Muscle layer of colon (tissue), 2 donors: ENCODE data around the gene PRR36.
A peak's percentile ranks its signal among the peaks of the same experiment; 100 is the strongest.

Experiments used
- H3K27ac ChIP-seq: one replicate; pipeline ENCODE4 v1.7.0; 2013; ENCODE audit warnings: low read depth, mild to moderate bottlenecking, low read length, moderate library complexity
- H3K27me3 ChIP-seq, 2 donors: one replicate each; pipeline ENCODE4 v1.7.0; 2013; ENCODE audit warnings: low read length in 2 of 2, mild to moderate bottlenecking in 2 of 2; ENCODE audit not compliant: insufficient read depth in 2 of 2, control insufficient read depth in 1 of 2
- H3K36me3 ChIP-seq: one replicate; pipeline ENCODE4 v1.7.0; 2013; ENCODE audit warnings: mild to moderate bottlenecking, low read length; ENCODE audit not compliant: insufficient read depth
- H3K4me1 ChIP-seq: one replicate; pipeline ENCODE4 v1.7.0; 2013; ENCODE audit warnings: mild to moderate bottlenecking, low read length; ENCODE audit not compliant: insufficient read depth
- H3K4me3 ChIP-seq, 2 donors: one replicate each; pipeline ENCODE4 v1.7.0; 2013; ENCODE audit warnings: low read length in 2 of 2, low read depth in 1 of 2, mild to moderate bottlenecking in 1 of 2, moderate library complexity in 1 of 2
- H3K9ac ChIP-seq: one replicate; pipeline ENCODE4 v1.7.0; 2013; ENCODE audit warnings: low read length
- H3K9me3 ChIP-seq: one replicate; pipeline ENCODE4 v1.7.0; 2013; ENCODE audit warnings: mild to moderate bottlenecking, low read length
- donor health status: abdominal sarcoma.
- donor health status: Adenocarcinoma of cecum.

PRR36 gene

GRCh38 chr19:7911508-7912143, 37.4 kb upstream of the PRR36 start:
- Histone ChIP-seq H3K27ac (no peak overlapping the region), H3K27me3 (peaks cover 12 to 29% of the 10 kb centered on the region in 2 donors), H3K9ac (no peak overlapping the region), H3K4me3 (no peak overlapping the region), H3K4me1 (peaks cover 5% of the 10 kb centered on the region), H3K36me3 (peaks cover 26% of the 10 kb centered on the region), H3K9me3 (no peaks in the 10 kb centered on the region)

- Histone ChIP-seq H3K4me3 (no peak overlapping the region), H3K9me3 (no peaks in the 10 kb centered on the region), H3K4me1 (peaks cover 6% of the 10 kb centered on the region), H3K36me3 (peaks cover 26% of the 10 kb centered on the region), H3K9ac (no peak overlapping the region), H3K27ac (no peak overlapping the region), H3K27me3 (peaks cover 6 to 19% of the 10 kb centered on the region in 2 donors)
Observed at GRCh38 chr19:7910321-7911161, 36.4 kb upstream of the PRR36 start.

GRCh38 chr19:7909471-7910067, 35.4 kb upstream of the PRR36 start:
- Histone ChIP-seq H3K9ac (no peak overlapping the region), H3K27me3 (peaks cover 0 to 9% of the 10 kb centered on the region in 2 donors), H3K9me3 (no peaks in the 10 kb centered on the region), H3K36me3 (peaks cover 26% of the 10 kb centered on the region), H3K4me3 (no peak overlapping the region), H3K27ac (no peak overlapping the region), H3K4me1 (peaks cover 16% of the 10 kb centered on the region)

GRCh38 chr19:7908742-7909461, 34.7 kb upstream of the PRR36 start:
- H3K27me3 ChIP-seq: peaks cover 0 to 3% of the 10 kb centered on the region in 2 donors
- peaks cover 20% of the 10 kb centered on the region for H3K4me1 ChIP-seq
- no peak overlapping the region for H3K4me3 ChIP-seq
- peaks cover 26% of the 10 kb centered on the region for H3K36me3 ChIP-seq
- H3K27ac ChIP-seq: no peak overlapping the region
- no peak overlapping the region for H3K9ac ChIP-seq
- no peaks in the 10 kb centered on the region for H3K9me3 ChIP-seq

GRCh38 chr19:7908078-7908699, 34.0 kb upstream of the PRR36 start:
- no peak overlapping the region for H3K27ac ChIP-seq
- H3K9me3 ChIP-seq: no peaks in the 10 kb centered on the region
- peaks cover 22% of the 10 kb centered on the region for H3K4me1 ChIP-seq
- H3K36me3 ChIP-seq: peaks cover 26% of the 10 kb centered on the region
- no peaks in the 10 kb centered on the region for H3K27me3 ChIP-seq
- no peak overlapping the region for H3K4me3 ChIP-seq
- no peak overlapping the region for H3K9ac ChIP-seq

GRCh38 chr19:7907544-7907943, 33.4 kb upstream of the PRR36 start:
- H3K4me1 ChIP-seq: peaks cover 28% of the 10 kb centered on the region
- no peak overlapping the region for H3K4me3 ChIP-seq
- H3K9ac ChIP-seq: no peak overlapping the region
- no peak overlapping the region for H3K27ac ChIP-seq
- no peaks in the 10 kb centered on the region for H3K27me3 ChIP-seq
- H3K36me3 ChIP-seq: peaks cover 26% of the 10 kb centered on the region
- no peaks in the 10 kb centered on the region for H3K9me3 ChIP-seq

GRCh38 chr19:7907122-7907521, 32.9 kb upstream of the PRR36 start:
- H3K4me3 ChIP-seq: no peak overlapping the region
- peaks cover 25% of the 10 kb centered on the region for H3K36me3 ChIP-seq
- H3K27ac ChIP-seq: no peak overlapping the region
- peaks cover 30% of the 10 kb centered on the region for H3K4me1 ChIP-seq
- H3K27me3 ChIP-seq: no peaks in the 10 kb centered on the region
- no peaks in the 10 kb centered on the region for H3K9me3 ChIP-seq
- no peak overlapping the region for H3K9ac ChIP-seq

- H3K9ac ChIP-seq: no peak overlapping the region
- no peaks in the 10 kb centered on the region for H3K9me3 ChIP-seq
- H3K4me3 ChIP-seq: no peak overlapping the region
- peaks cover 12% of the 10 kb centered on the region for H3K36me3 ChIP-seq
- H3K27me3 ChIP-seq: no peaks in the 10 kb centered on the region
- H3K4me1 ChIP-seq: peaks cover 30% of the 10 kb centered on the region
- no peak overlapping the region for H3K27ac ChIP-seq
Observed at GRCh38 chr19:7905859-7906258, 31.7 kb upstream of the PRR36 start.

- Histone ChIP-seq H3K9me3 (no peaks in the 10 kb centered on the region), H3K4me1 (peaks cover 30% of the 10 kb centered on the region), H3K9ac (peak overlapping the region; percentile 61), H3K27me3 (no peaks in the 10 kb centered on the region), H3K36me3 (peaks cover 6% of the 10 kb centered on the region), H3K27ac (no peak overlapping the region), H3K4me3 (peak overlapping the region; percentile 45 to 94)
Observed at GRCh38 chr19:7905268-7905667, 31.1 kb upstream of the PRR36 start.

- no peaks in the 10 kb centered on the region for H3K36me3 ChIP-seq
- peak overlapping the region; percentile 45 to 94 for H3K4me3 ChIP-seq
- peaks cover 30% of the 10 kb centered on the region for H3K4me1 ChIP-seq
- H3K27ac ChIP-seq: peak overlapping the region; percentile 72
- H3K27me3 ChIP-seq: no peaks in the 10 kb centered on the region
- no peaks in the 10 kb centered on the region for H3K9me3 ChIP-seq
- peak overlapping the region; percentile 61 for H3K9ac ChIP-seq
Observed at GRCh38 chr19:7904074-7905020, 30.2 kb upstream of the PRR36 start.
